GM18505 (cell line): ENCODE results near the gene TLCD3B.

Experiments used
- ATAC-seq: cut with Tn5 transposase; IDR thresholded peaks from one replicate; pipeline ENCODE4 v1.9.1; 2021; ENCODE audit not compliant: unreplicated experiment
- POLR2A ChIP-seq: IDR thresholded peaks from 4 replicates; pipeline ENCODE4 v1.6.1; 2011; ENCODE audit warnings: borderline replicate concordance; ENCODE audit not compliant: insufficient read depth, insufficient read length; ENCODE audit errors: extremely low read depth

TLCD3B gene

GRCh38 chr16:29991571-29991904, 39.5 kb downstream of the TLCD3B start:
- TF ChIP-seq POLR2A = no peak

GRCh38 chr16:29990883-29991570, 40.0 kb downstream of the TLCD3B start:
- no peak for TF ChIP-seq POLR2A
- no peak for ATAC-seq

More at GRCh38 chr16:29991571-29991904, 39.5 kb downstream of the TLCD3B start:
- no peak for ATAC-seq

GRCh38 chr16:29990034-29990433, 41.0 kb downstream of the TLCD3B start:
- TF ChIP-seq POLR2A = no peak

GRCh38 chr16:29989111-29989858, 41.8 kb downstream of the TLCD3B start:
- no peak for ATAC-seq

More at GRCh38 chr16:29990034-29990433, 41.0 kb downstream of the TLCD3B start:
- no peak for ATAC-seq

GRCh38 chr16:29988346-29989075, 42.6 kb downstream of the TLCD3B start:
- no peak for TF ChIP-seq POLR2A
- ATAC-seq = no peak

More at GRCh38 chr16:29989111-29989858, 41.8 kb downstream of the TLCD3B start:
- no peak for TF ChIP-seq POLR2A

GRCh38 chr16:29987371-29988085, 43.5 kb downstream of the TLCD3B start:
- no peak for ATAC-seq
- no peak for TF ChIP-seq POLR2A

GRCh38 chr16:29986931-29987330, 44.1 kb downstream of the TLCD3B start:
- no peak for ATAC-seq
- no peak for TF ChIP-seq POLR2A

- ATAC-seq = no peak
- no peak for TF ChIP-seq POLR2A
Observed at GRCh38 chr16:29986231-29986630, 44.8 kb downstream of the TLCD3B start.

- no peak for TF ChIP-seq POLR2A
- no peak for ATAC-seq
Observed at GRCh38 chr16:29985271-29985811, 45.7 kb downstream of the TLCD3B start.

GRCh38 chr16:29984764-29985147, 46.3 kb downstream of the TLCD3B start:
- TF ChIP-seq POLR2A = no peak

GRCh38 chr16:29984137-29984763, 46.8 kb downstream of the TLCD3B start:
- no peak for ATAC-seq
- no peak for TF ChIP-seq POLR2A

More at GRCh38 chr16:29984764-29985147, 46.3 kb downstream of the TLCD3B start:
- ATAC-seq = no peak

- no peak for ATAC-seq
- no peak for TF ChIP-seq POLR2A
Observed at GRCh38 chr16:29983420-29984136, 47.5 kb downstream of the TLCD3B start.
